Right atrium auricular region (tissue), 2 donors: ENCODE results near the gene CTTNBP2. TPM values are rescaled to one million over a fixed set of nuclear protein-coding genes. Genes with fewer than 3 reads are reported as not detected.

Experiments used
- DNase-seq: peaks from one replicate; pipeline ENCODE4 v3.0.0-alpha.2; 2019; ENCODE audit warnings: low spot score
- H3K27ac ChIP-seq, 2 donors: fragments of 200-600 bp; sonication (generic); 1 replicate in 1 of 2; 2 replicates in 1 of 2; pipeline ENCODE4 v1.5.1; 2016 to 2019
- H3K27me3 ChIP-seq, 2 donors: fragments of 200-600 bp; sonication (generic); one replicate each; pipeline versions ENCODE4 v1.5.1 to v1.6.0; 2017 to 2019
- H3K36me3 ChIP-seq: fragments of 200-600 bp; sonication (generic); one replicate; pipeline ENCODE4 v1.5.1; 2016
- H3K4me1 ChIP-seq, 2 donors: fragments of 200-600 bp; sonication (generic); one replicate each; pipeline versions ENCODE4 v1.5.1 to v1.6.0; 2017 to 2019
- H3K4me3 ChIP-seq, 2 donors: fragments of 200-600 bp; sonication (generic); 1 replicate in 1 of 2; 2 replicates in 1 of 2; pipeline ENCODE4 v1.5.1; 2017 to 2019; ENCODE audit warnings: mild to moderate bottlenecking in 1 of 2, moderate library complexity in 1 of 2
- H3K9me3 ChIP-seq, 2 donors: fragments of 200-600 bp; sonication (generic); one replicate each; pipeline ENCODE4 v1.5.1; 2019
- CTCF ChIP-seq, 2 donors: fragments of 200-600 bp; sonication (generic); IDR thresholded peaks; one replicate each; pipeline ENCODE4 v1.5.1; 2019; ENCODE audit warnings: antibody characterized with exemption in 2 of 2
- total RNA-seq, 2 donors: library from RNA; depleted of rRNA; stranded (reverse); fragments of >200 nt; gene quantifications; one replicate each; pipeline ENCODE4 v1.1.0, GENCODE V29; 2016

Gene CTTNBP2
- total RNA-seq, 2 donors from 2014 or later = 4.4 to 4.6 TPM

- Histone ChIP-seq H3K9me3 (no peaks in the 10 kb centered on the region), H3K4me1 (no peaks in the 10 kb centered on the region), H3K27ac (no peak overlapping the region), H3K36me3 (no peaks in the 10 kb centered on the region), H3K27me3 (no peaks in the 10 kb centered on the region), H3K4me3 (no peak overlapping the region)
- DNase-seq = no peak
- TF ChIP-seq CTCF (IDR thresholded peaks at IDR 0.05) = no peak
These were observed 187.4 kb downstream of the CTTNBP2 start for GRCh38 chr7:117685795-117686194.

- TF ChIP-seq CTCF (IDR thresholded peaks at IDR 0.05) = no peak
- Histone ChIP-seq H3K9me3 (no peaks in the 10 kb centered on the region), H3K4me3 (no peak overlapping the region), H3K27me3 (no peaks in the 10 kb centered on the region), H3K4me1 (no peaks in the 10 kb centered on the region), H3K27ac (no peak overlapping the region), H3K36me3 (no peaks in the 10 kb centered on the region)
- no peak for DNase-seq
These were observed 189.6 kb downstream of the CTTNBP2 start for GRCh38 chr7:117683430-117684175.

- Histone ChIP-seq H3K27ac (no peak overlapping the region), H3K36me3 (no peaks in the 10 kb centered on the region), H3K27me3 (no peaks in the 10 kb centered on the region), H3K9me3 (no peaks in the 10 kb centered on the region), H3K4me1 (no peaks in the 10 kb centered on the region), H3K4me3 (no peak overlapping the region)
- no peak for DNase-seq
- TF ChIP-seq CTCF (IDR thresholded peaks at IDR 0.05) = no peak
These were observed 190.4 kb downstream of the CTTNBP2 start for GRCh38 chr7:117682681-117683385.

GRCh38 chr7:117679120-117679519 lies 194.1 kb downstream of the CTTNBP2 start:
- TF ChIP-seq CTCF (IDR thresholded peaks at IDR 0.05) = no peak
- DNase-seq = no peak
- no peaks in the 10 kb centered on the region for H3K36me3 ChIP-seq

GRCh38 chr7:117675497-117676435 lies 197.5 kb downstream of the CTTNBP2 start:
- no peak for TF ChIP-seq CTCF (IDR thresholded peaks at IDR 0.05)
- DNase-seq = no peak
- no peaks in the 10 kb centered on the region for H3K4me1 ChIP-seq
- H3K9me3 ChIP-seq = no peaks in the 10 kb centered on the region
- H3K27ac ChIP-seq = no peak overlapping the region
- H3K4me3 ChIP-seq = no peak overlapping the region
- H3K27me3 ChIP-seq = no peaks in the 10 kb centered on the region
- H3K36me3 ChIP-seq = no peaks in the 10 kb centered on the region

More at GRCh38 chr7:117679120-117679519, 194.1 kb downstream of the CTTNBP2 start:
- H3K4me3 ChIP-seq = no peak overlapping the region
- H3K27ac ChIP-seq = no peak overlapping the region
- no peaks in the 10 kb centered on the region for H3K4me1 ChIP-seq
- H3K27me3 ChIP-seq = no peaks in the 10 kb centered on the region
- H3K9me3 ChIP-seq = no peaks in the 10 kb centered on the region
